DND-41 (cell line): ENCODE measurements around the gene BTLA.
A peak's percentile ranks its signal among the peaks of the same experiment; 100 is the strongest.

Experiments used
- CTCF ChIP-seq: IDR thresholded peaks from 2 replicates; pipeline ENCODE4 v1.5.1; 2012; ENCODE audit warnings: borderline replicate concordance, low read length, moderate library complexity, mild to moderate bottlenecking; ENCODE audit not compliant: poor library complexity, severe bottlenecking; ENCODE audit errors: extremely low read depth
- EZH2 ChIP-seq: IDR thresholded peaks from 3 replicates; pipeline ENCODE4 v1.6.1; 2012; ENCODE audit warnings: borderline replicate concordance, low read depth, mild to moderate bottlenecking, moderate library complexity, low read length, inconsistent platforms; ENCODE audit not compliant: severe bottlenecking

- peak; percentile 63 for TF ChIP-seq CTCF
- TF ChIP-seq EZH2 = no peak
Observed at GRCh38 chr3:112531358-112531781, 32.1 kb upstream of the BTLA start.
